IPS-18a (cell line): ENCODE results near the gene POU6F2.

Experiments used
- H3K27ac ChIP-seq: one replicate; pipeline ENCODE4 v1.5.1; 2013; ENCODE audit warnings: low read length
- H3K27me3 ChIP-seq: one replicate; pipeline ENCODE4 v1.6.1; 2013; ENCODE audit warnings: mild to moderate bottlenecking, low read length; ENCODE audit not compliant: control insufficient read depth, insufficient read depth
- H3K36me3 ChIP-seq: one replicate; pipeline ENCODE4 v1.6.1; 2013; ENCODE audit warnings: low read depth, low read length; ENCODE audit not compliant: control insufficient read depth
- H3K4me1 ChIP-seq: one replicate; pipeline ENCODE4 v1.6.1; 2013; ENCODE audit warnings: low read depth, low read length; ENCODE audit not compliant: control insufficient read depth
- H3K4me3 ChIP-seq: one replicate; pipeline ENCODE4 v1.5.1; 2013; ENCODE audit warnings: low read length
- H3K9ac ChIP-seq: one replicate; pipeline ENCODE4 v1.6.1; 2013; ENCODE audit warnings: mild to moderate bottlenecking, low read length, moderate library complexity
- H3K9me3 ChIP-seq: one replicate; pipeline ENCODE4 v1.6.1; 2013; ENCODE audit warnings: low read depth, low read length; ENCODE audit not compliant: control insufficient read depth

POU6F2 gene

GRCh38 chr7:39094731-39095130, 117.0 kb downstream of the POU6F2 start:
- H3K4me1 ChIP-seq: no peaks in the 10 kb centered on the region
- H3K4me3 ChIP-seq: no peak overlapping the region
- no peaks in the 10 kb centered on the region for H3K27me3 ChIP-seq
- H3K9ac ChIP-seq: no peak overlapping the region
- no peaks in the 10 kb centered on the region for H3K36me3 ChIP-seq
- no peak overlapping the region for H3K27ac ChIP-seq
- H3K9me3 ChIP-seq: no peaks in the 10 kb centered on the region

- Histone ChIP-seq H3K9ac (no peak overlapping the region), H3K9me3 (no peaks in the 10 kb centered on the region), H3K4me3 (no peak overlapping the region), H3K4me1 (no peaks in the 10 kb centered on the region), H3K36me3 (no peaks in the 10 kb centered on the region), H3K27me3 (no peaks in the 10 kb centered on the region), H3K27ac (no peak overlapping the region)
Observed at GRCh38 chr7:39095875-39096619, 118.3 kb downstream of the POU6F2 start.

- Histone ChIP-seq H3K27me3 (no peaks in the 10 kb centered on the region), H3K9me3 (no peaks in the 10 kb centered on the region), H3K9ac (no peak overlapping the region), H3K27ac (no peak overlapping the region), H3K4me1 (no peaks in the 10 kb centered on the region), H3K36me3 (no peaks in the 10 kb centered on the region), H3K4me3 (no peak overlapping the region)
Observed at GRCh38 chr7:39098506-39098905, 120.8 kb downstream of the POU6F2 start.

- no peak overlapping the region for H3K27ac ChIP-seq
Observed at GRCh38 chr7:39099146-39099545, 121.4 kb downstream of the POU6F2 start.

GRCh38 chr7:39100270-39100669, 122.6 kb downstream of the POU6F2 start:
- H3K27ac ChIP-seq: no peak overlapping the region
- no peak overlapping the region for H3K9ac ChIP-seq
- H3K4me3 ChIP-seq: no peak overlapping the region
- no peaks in the 10 kb centered on the region for H3K9me3 ChIP-seq
- no peaks in the 10 kb centered on the region for H3K4me1 ChIP-seq
- no peaks in the 10 kb centered on the region for H3K36me3 ChIP-seq
- H3K27me3 ChIP-seq: no peaks in the 10 kb centered on the region

More at GRCh38 chr7:39099146-39099545, 121.4 kb downstream of the POU6F2 start:
- no peaks in the 10 kb centered on the region for H3K36me3 ChIP-seq
- H3K9ac ChIP-seq: no peak overlapping the region
- H3K9me3 ChIP-seq: no peaks in the 10 kb centered on the region
- no peaks in the 10 kb centered on the region for H3K27me3 ChIP-seq
- no peak overlapping the region for H3K4me3 ChIP-seq
- H3K4me1 ChIP-seq: no peaks in the 10 kb centered on the region

- H3K27ac ChIP-seq: no peak overlapping the region
- no peak overlapping the region for H3K9ac ChIP-seq
- no peaks in the 10 kb centered on the region for H3K36me3 ChIP-seq
- no peaks in the 10 kb centered on the region for H3K4me1 ChIP-seq
- H3K9me3 ChIP-seq: no peaks in the 10 kb centered on the region
- H3K4me3 ChIP-seq: no peak overlapping the region
- H3K27me3 ChIP-seq: no peaks in the 10 kb centered on the region
Observed at GRCh38 chr7:39102234-39102633, 124.5 kb downstream of the POU6F2 start.

- Histone ChIP-seq H3K36me3 (no peaks in the 10 kb centered on the region), H3K4me3 (no peak overlapping the region), H3K9ac (no peak overlapping the region), H3K27me3 (no peaks in the 10 kb centered on the region), H3K4me1 (no peaks in the 10 kb centered on the region), H3K27ac (no peak overlapping the region), H3K9me3 (no peaks in the 10 kb centered on the region)
Observed at GRCh38 chr7:39105720-39106119, 128.0 kb downstream of the POU6F2 start.

- no peak overlapping the region for H3K4me3 ChIP-seq
- H3K9ac ChIP-seq: no peak overlapping the region
- H3K36me3 ChIP-seq: no peaks in the 10 kb centered on the region
- no peaks in the 10 kb centered on the region for H3K27me3 ChIP-seq
- no peak overlapping the region for H3K27ac ChIP-seq
- H3K9me3 ChIP-seq: no peaks in the 10 kb centered on the region
- H3K4me1 ChIP-seq: no peaks in the 10 kb centered on the region
Observed at GRCh38 chr7:39125846-39126245, 148.1 kb downstream of the POU6F2 start.

- Histone ChIP-seq H3K4me3 (no peak overlapping the region), H3K4me1 (no peaks in the 10 kb centered on the region), H3K9me3 (no peaks in the 10 kb centered on the region), H3K27ac (no peak overlapping the region), H3K9ac (no peak overlapping the region), H3K36me3 (no peaks in the 10 kb centered on the region), H3K27me3 (no peaks in the 10 kb centered on the region)
Observed at GRCh38 chr7:39127058-39127457, 149.3 kb downstream of the POU6F2 start.

- no peaks in the 10 kb centered on the region for H3K9me3 ChIP-seq
- H3K4me1 ChIP-seq: no peaks in the 10 kb centered on the region
- no peak overlapping the region for H3K27ac ChIP-seq
- H3K36me3 ChIP-seq: no peaks in the 10 kb centered on the region
- H3K9ac ChIP-seq: no peak overlapping the region
- no peak overlapping the region for H3K4me3 ChIP-seq
- H3K27me3 ChIP-seq: no peaks in the 10 kb centered on the region
Observed at GRCh38 chr7:39128287-39128843, 150.7 kb downstream of the POU6F2 start.

- Histone ChIP-seq H3K27ac (no peak overlapping the region), H3K4me1 (no peaks in the 10 kb centered on the region), H3K9ac (no peak overlapping the region), H3K36me3 (no peaks in the 10 kb centered on the region), H3K27me3 (no peaks in the 10 kb centered on the region), H3K9me3 (no peaks in the 10 kb centered on the region), H3K4me3 (no peak overlapping the region)
Observed at GRCh38 chr7:39130274-39130673, 152.6 kb downstream of the POU6F2 start.
